Erythroblast (primary cell): ENCODE data around the gene ADCY5.

Experiments used
- DNase-seq, 2 experiments: peaks; one replicate each; lab custom pipeline; 2025; lab: John Stamatoyannopoulos, UW
- GATA1 ChIP-seq: IDR thresholded peaks from 2 replicates; pipeline ENCODE4 v1.6.1; 2011; ENCODE audit warnings: low read depth, mild to moderate bottlenecking, control low read depth, low read length, moderate library complexity
- POLR2A ChIP-seq: IDR thresholded peaks from 2 replicates; pipeline ENCODE4 v1.6.1; 2011; ENCODE audit warnings: mild to moderate bottlenecking, low read length

The ADCY5 gene

GRCh38 chr3:123414973-123415775, 33.7 kb downstream of the ADCY5 start:
- no peak for DNase-seq
- TF ChIP-seq POLR2A (no peak), GATA1 (no peak)

DNA sequence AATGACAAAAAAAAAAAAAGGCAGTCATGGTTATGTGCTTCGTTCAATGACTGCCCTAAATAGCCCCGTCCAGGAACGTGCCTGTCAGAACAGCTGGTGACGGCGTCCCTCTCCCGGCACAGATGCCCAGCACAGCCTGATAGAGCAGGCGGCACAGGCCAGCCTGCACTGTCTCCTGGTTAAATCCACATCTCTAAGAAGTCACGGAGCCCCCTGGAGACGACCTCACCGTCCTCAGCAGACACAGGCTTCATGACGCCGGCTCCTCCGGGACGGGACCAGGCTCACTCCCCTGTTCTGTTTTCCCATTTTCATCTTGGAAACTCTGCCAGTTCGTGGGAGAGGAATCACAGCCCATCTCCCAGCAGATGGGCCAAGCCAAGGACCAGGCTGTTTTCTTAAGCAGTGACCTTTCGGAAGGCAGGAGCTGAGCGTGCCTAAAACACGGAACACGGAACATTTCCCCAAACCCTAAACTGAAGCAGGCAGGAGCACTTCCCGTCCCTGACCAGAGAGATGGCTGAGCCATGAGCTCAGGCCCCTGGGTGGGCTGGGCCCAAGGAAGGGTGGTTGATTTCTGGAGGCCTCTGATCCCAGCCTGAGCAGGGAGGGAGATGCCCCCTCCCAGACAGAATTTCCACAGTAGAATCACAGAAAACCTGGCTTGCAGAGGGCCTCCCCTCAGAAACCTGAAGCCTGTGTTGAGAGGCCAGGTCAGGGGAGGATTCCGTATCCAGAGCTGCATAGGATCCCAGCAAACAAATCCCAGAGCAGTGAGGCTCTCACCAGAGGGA, 35.9 kb downstream of the ADCY5 start:
- TF ChIP-seq GATA1: no peak
- no peak for TF ChIP-seq POLR2A
- DNase-seq: no peak

DNA sequence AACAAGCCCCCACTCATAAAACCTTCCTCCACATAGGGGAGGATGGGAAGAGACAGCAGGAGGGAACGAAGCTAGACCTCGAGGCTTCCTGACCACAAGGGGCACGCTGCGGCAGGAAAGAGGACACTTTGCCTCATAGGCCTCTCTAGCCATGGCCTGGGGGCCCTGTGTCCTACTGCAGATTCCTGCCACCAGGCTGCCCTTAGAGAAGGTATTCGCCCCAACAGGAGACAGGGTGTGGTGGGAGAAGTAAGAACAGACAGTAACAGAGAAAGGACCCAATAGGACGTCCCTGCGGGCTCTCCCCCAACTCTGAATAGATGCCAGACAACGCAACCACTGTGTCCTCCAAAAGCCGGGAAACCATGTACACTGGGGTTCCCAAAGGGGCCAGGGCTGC, 36.8 kb downstream of the ADCY5 start:
- no peak for TF ChIP-seq POLR2A
- TF ChIP-seq GATA1: no peak
- DNase-seq: no peak

GRCh38 chr3:123411340-123412040, 37.4 kb downstream of the ADCY5 start:
- TF ChIP-seq POLR2A (no peak), GATA1 (no peak)
- no peak for DNase-seq

- no peak for DNase-seq
- TF ChIP-seq GATA1 (no peak), POLR2A (no peak)
Measured at GRCh38 chr3:123410149-123410515, 38.8 kb downstream of the ADCY5 start.

DNA sequence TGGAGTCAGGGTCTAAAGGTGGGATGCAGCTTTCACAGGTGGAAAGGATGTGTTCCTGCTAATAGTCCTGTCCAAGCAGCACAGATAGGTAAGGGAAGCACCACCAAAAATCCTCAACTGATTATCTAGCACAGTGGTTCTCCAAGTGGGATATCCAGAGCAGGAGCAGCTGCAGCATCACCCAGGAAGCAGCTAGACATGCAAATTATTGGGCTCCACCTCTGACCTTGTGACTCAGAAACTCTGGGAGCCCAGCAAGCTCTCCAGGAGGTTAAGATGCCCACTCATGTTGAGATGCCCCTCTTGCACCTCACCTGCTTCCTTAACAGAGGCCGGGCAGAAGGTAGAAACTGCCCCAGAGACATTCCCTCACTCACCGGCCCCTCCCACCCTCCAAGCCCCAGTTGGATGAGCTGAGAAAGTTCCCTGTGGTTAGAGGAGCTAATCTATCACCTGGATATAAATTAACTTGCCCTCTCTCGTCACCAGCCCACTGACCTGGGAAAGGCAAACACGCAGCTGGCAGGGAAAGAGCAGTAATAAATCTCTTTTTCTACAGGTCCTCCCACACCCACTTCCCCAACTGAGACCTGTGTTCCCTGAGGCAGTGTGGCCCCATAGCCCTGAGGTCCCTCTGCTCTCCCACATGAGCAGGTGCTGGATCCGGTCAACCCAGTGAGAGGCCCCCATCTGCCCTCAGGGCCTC, 39.3 kb downstream of the ADCY5 start:
- TF ChIP-seq GATA1 (no peak), POLR2A (no peak)
- no peak for DNase-seq

- DNase-seq: no peak
- TF ChIP-seq POLR2A (no peak), GATA1 (no peak)
Measured at GRCh38 chr3:123406598-123406997, 42.3 kb downstream of the ADCY5 start.

GRCh38 chr3:123405936-123406510, 42.9 kb downstream of the ADCY5 start:
- TF ChIP-seq GATA1 (no peak), POLR2A (no peak)
- DNase-seq: no peak

GRCh38 chr3:123405021-123405420, 43.9 kb downstream of the ADCY5 start:
- TF ChIP-seq GATA1 (no peak), POLR2A (no peak)
- no peak for DNase-seq

GRCh38 chr3:123404391-123404790, 44.5 kb downstream of the ADCY5 start:
- TF ChIP-seq POLR2A (no peak), GATA1 (no peak)
- no peak for DNase-seq

GRCh38 chr3:123401836-123402530, 46.9 kb downstream of the ADCY5 start:
- TF ChIP-seq GATA1 (no peak), POLR2A (no peak)
- DNase-seq: no peak

GRCh38 chr3:123400169-123400568, 48.7 kb downstream of the ADCY5 start:
- TF ChIP-seq GATA1: no peak
- no peak for TF ChIP-seq POLR2A
- DNase-seq: no peak
